Fibroblast of the aortic adventitia (primary cell): ENCODE results near the gene MPHOSPH10. TPM values are rescaled to one million over a fixed set of nuclear protein-coding genes. Genes with fewer than 3 reads are reported as not detected.
"Not testable (repeated sequence)": the region's sequence is repeated elsewhere in the genome, so short reads cannot be mapped to it uniquely, and the experiment has no call there.

Experiments
- DNase-seq: peaks from one replicate; pipeline ENCODE4 v3.0.0-alpha.2; 2010; ENCODE audit warnings: low read depth
- H3K4me3 ChIP-seq: 2 replicates; pipeline ENCODE4 v1.5.1; 2011; ENCODE audit warnings: low read depth, mild to moderate bottlenecking, control low read depth, low read length, moderate library complexity
- CTCF ChIP-seq: IDR thresholded peaks from 2 replicates; pipeline ENCODE4 v1.5.1; 2011; ENCODE audit warnings: mild to moderate bottlenecking, low read length, control low read depth, inconsistent platforms; ENCODE audit not compliant: insufficient read depth
- total RNA-seq: library from RNA; depleted of rRNA; stranded (reverse); fragments of >200 nt; gene quantifications from 2 replicates; pipeline ENCODE4 v1.2.3, GENCODE V29; 2012; ENCODE audit warnings: low replicate concordance

MPHOSPH10 gene
- 23.4 and 56.3 TPM in 2 replicates for total RNA-seq

GRCh38 chr2:71130152-71130904 is at the start of gene MPHOSPH10, which contains the start of gene MCEE:
MPHOSPH10 (plus strand) TSS chr2:71130634; CDS start chr2:71130666, 32 bp downstream.
MCEE (minus strand) TSS chr2:71130229; CDS start chr2:71130219, 10 bp downstream.
- peak; percentile 91 for DNase-seq
- H3K4me3 ChIP-seq, result peak within 1 kb of the TSS; percentile 96
- TF ChIP-seq CTCF, result no peak

GRCh38 chr2:71082402-71083252 is 47.8 kb upstream of the MPHOSPH10 start:
- no peak for TF ChIP-seq CTCF
- no peak for DNase-seq
- no peak overlapping the region for H3K4me3 ChIP-seq

DNA sequence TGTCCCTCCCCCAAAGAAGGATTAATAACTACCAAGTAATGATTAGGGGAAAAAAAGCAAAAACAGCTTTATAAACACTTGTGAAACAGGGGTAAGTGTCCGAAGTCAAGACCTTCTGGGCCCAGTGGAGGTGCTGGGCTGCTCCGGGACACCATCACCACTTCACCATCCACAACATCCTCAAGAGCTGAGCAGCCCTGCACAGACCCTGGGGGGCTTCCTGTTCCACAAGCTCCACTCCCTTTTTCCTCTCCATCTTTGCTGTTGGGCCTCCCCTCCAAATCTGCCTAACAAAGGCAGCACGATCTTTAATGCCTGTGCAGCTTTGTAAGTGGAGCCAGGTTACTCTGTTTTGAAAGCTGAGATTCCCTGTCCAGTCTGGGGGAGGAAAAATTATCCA is 47.1 kb upstream of the MPHOSPH10 start:
- H3K4me3 ChIP-seq, DNase-seq: not testable (repeated sequence)

- DNase-seq, H3K4me3 ChIP-seq: not testable (repeated sequence)
These were observed 46.6 kb upstream of the MPHOSPH10 start for GRCh38 chr2:71083752-71084312.

DNA sequence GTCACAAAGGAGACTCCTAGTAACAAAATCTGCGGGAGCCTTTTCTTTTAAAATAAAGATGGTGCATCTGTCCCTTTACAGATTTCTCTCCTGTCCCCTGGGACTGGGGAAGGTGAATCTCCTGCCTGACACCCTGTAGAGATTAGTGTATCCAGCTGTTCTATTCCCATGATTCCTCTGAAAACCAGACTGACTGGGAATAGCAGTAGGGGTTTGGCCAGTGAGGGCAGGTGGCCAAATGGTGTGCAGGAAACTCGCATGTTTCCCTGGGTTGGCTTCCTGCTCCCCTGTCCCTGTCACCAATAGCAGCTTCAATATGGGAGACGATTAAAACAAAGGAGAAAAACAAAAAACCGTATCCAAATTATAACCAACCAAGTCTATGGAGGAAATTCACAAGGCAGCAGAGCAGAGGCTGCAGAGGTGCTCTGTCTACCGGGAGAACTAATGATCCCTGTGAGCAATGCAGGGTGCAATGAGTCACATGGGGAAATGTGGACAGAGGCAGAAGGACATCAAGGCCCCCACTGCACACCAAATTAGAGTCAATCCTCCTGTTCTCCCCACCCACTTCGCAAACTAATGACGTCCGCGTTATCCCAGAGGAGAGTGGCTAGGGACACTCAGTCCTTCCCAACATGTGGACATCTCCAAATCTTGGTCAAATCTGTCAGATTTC is 45.0 kb upstream of the MPHOSPH10 start:
- not testable (repeated sequence) for DNase-seq, H3K4me3 ChIP-seq

DNA sequence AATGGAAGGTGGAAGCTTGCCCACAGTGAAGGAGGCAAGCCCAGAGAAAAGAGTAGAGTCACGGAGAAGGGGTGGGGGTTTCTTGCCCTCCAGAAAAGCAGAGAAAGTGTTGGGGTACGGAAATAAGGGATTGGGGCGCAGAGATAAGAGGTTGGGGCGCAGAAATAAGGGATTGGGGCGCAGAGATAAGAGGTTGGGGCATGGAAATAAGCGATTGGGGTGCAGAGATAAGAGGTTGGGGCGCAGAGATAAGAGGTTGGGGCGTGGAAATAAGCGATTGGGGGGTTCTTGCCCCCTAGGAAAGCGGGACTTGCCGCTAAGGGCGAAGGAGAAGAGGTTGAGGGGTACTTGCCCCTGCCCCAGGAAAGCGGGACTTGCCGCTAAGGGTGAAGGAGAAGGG is 41.0 kb upstream of the MPHOSPH10 start:
- DNase-seq, H3K4me3 ChIP-seq: not testable (repeated sequence)

DNA sequence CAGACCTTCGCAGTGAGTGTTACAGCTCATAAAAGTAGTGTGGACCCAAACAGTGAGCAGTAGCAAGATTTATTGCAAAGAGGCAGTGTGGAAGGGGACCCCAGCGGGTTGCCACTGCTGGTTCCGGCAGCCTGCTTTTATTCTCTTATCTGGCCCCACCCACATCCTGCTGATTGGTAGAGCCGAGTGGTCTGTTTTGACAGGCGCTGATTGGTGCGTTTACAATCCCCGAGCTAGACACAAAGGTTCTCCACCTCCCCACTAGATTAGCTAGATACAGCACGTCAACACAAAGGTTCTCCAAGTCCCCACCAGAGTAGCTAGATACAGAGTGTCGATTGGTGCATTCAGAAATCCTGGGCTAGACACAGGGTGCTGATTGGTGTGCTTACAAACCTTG is 38.6 kb upstream of the MPHOSPH10 start:
- H3K4me3 ChIP-seq, DNase-seq: not testable (repeated sequence)

- not testable (repeated sequence) for DNase-seq, H3K4me3 ChIP-seq
These were observed 37.8 kb upstream of the MPHOSPH10 start for GRCh38 chr2:71092491-71093260.

- peak; percentile 68 for DNase-seq
- H3K4me3 ChIP-seq, result no peak overlapping the region
- peak; percentile 87 for TF ChIP-seq CTCF
These were observed 30.1 kb upstream of the MPHOSPH10 start for GRCh38 chr2:71100195-71100964.
